CD14-positive monocyte (primary cell): ENCODE measurements around the gene EPHA3. TPM values are rescaled to one million over a fixed set of nuclear protein-coding genes. Genes with fewer than 3 reads are reported as not detected.

Experiments used
- DNase-seq, 3 donors: peaks; one replicate each; pipeline ENCODE4 v3.0.0-alpha.2; 2011 to 2022
- H2AFZ ChIP-seq: 2 replicates; pipeline ENCODE4 v1.6.0; 2012; ENCODE audit warnings: mild to moderate bottlenecking, low read depth, low read length, inconsistent platforms; ENCODE audit not compliant: insufficient read depth, poor library complexity, severe bottlenecking
- H3K27ac ChIP-seq, 2 donors: 1 replicate in 1 of 2; 2 replicates in 1 of 2; pipeline ENCODE4 v1.5.1; 2012 to 2013; ENCODE audit warnings: low read length in 2 of 2, control low read depth in 1 of 2, inconsistent platforms in 1 of 2, low read depth in 1 of 2, mild to moderate bottlenecking in 1 of 2
- H3K27me3 ChIP-seq, 2 donors: one replicate each; pipeline versions ENCODE4 v1.6.0 to v1.6.1; 2011 to 2013; ENCODE audit warnings: low read length in 2 of 2; ENCODE audit not compliant: control insufficient read depth in 2 of 2, insufficient read depth in 2 of 2
- H3K36me3 ChIP-seq, 2 donors: replicated peaks in 1 of 2; 1 replicate in 1 of 2; 2 replicates in 1 of 2; pipeline versions ENCODE4 v1.5.1 to v1.6.1; 2012 to 2013; ENCODE audit warnings: low read length in 2 of 2, control low read depth in 1 of 2, inconsistent platforms in 1 of 2, mild to moderate bottlenecking in 1 of 2; ENCODE audit not compliant: insufficient read depth in 2 of 2, control insufficient read depth in 1 of 2
- H3K4me1 ChIP-seq, 2 donors: 1 replicate in 1 of 2; 2 replicates in 1 of 2; pipeline versions ENCODE4 v1.5.1 to v1.6.1; 2012 to 2013; ENCODE audit warnings: low read length in 2 of 2, control low read depth in 1 of 2, inconsistent platforms in 1 of 2, mild to moderate bottlenecking in 1 of 2, moderate library complexity in 1 of 2; ENCODE audit not compliant: insufficient read depth in 2 of 2, control insufficient read depth in 1 of 2
- H3K4me2 ChIP-seq: replicated peaks from 2 replicates; pipeline ENCODE3; 2012; ENCODE audit warnings: low read length, moderate library complexity, mild to moderate bottlenecking; ENCODE audit not compliant: poor library complexity, severe bottlenecking; ENCODE audit errors: extremely low read depth
- H3K4me3 ChIP-seq, 3 experiments: fragments of 200-600 bp in 1 of 3; sonication (generic) in 1 of 3; replicated peaks in 1 of 3; 1 replicate in 2 of 3; 2 replicates in 1 of 3; pipeline ENCODE4 v1.5.1; 2011 to 2013; ENCODE audit warnings: low read length in 3 of 3, mild to moderate bottlenecking in 3 of 3, control low read depth in 2 of 3, low read depth in 2 of 3, inconsistent platforms in 1 of 3, moderate library complexity in 1 of 3
- H3K79me2 ChIP-seq: 2 replicates; pipeline ENCODE4 v1.6.0; 2012; ENCODE audit warnings: mild to moderate bottlenecking, control low read depth, inconsistent platforms, low read length, moderate library complexity; ENCODE audit not compliant: insufficient read depth
- H3K9ac ChIP-seq: 2 replicates; pipeline ENCODE4 v1.6.0; 2017; ENCODE audit warnings: low read length, mild to moderate bottlenecking; ENCODE audit not compliant: insufficient read depth, poor library complexity, severe bottlenecking
- H3K9me3 ChIP-seq, 2 donors: replicated peaks in 1 of 2; 1 replicate in 1 of 2; 2 replicates in 1 of 2; pipeline versions ENCODE4 v1.5.1 to v1.6.1; 2012 to 2013; ENCODE audit warnings: low read length in 2 of 2, control low read depth in 1 of 2; ENCODE audit not compliant: control insufficient read depth in 1 of 2, insufficient read depth in 1 of 2
- H4K20me1 ChIP-seq: 2 replicates; pipeline ENCODE4 v1.6.0; 2012; ENCODE audit warnings: mild to moderate bottlenecking, low read length, control low read depth, moderate library complexity; ENCODE audit not compliant: insufficient read depth
- H3K27ac Mint-ChIP-seq, 7 donors: one replicate each; pipeline ENCODE4 v1.8.0; 2020; ENCODE audit warnings: mild to moderate bottlenecking in 7 of 7, mixed read lengths in 7 of 7, moderate library complexity in 6 of 7, inconsistent platforms in 2 of 7
- H3K27me3 Mint-ChIP-seq, 3 donors: one replicate each; pipeline ENCODE4 v1.8.0; 2021 to 2022; ENCODE audit warnings: low read depth in 3 of 3, mild to moderate bottlenecking in 3 of 3, mixed read lengths in 3 of 3, moderate library complexity in 3 of 3, inconsistent platforms in 1 of 3
- H3K36me3 Mint-ChIP-seq, 2 donors: one replicate each; pipeline ENCODE4 v1.8.0; 2020; ENCODE audit warnings: mixed read lengths in 2 of 2, inconsistent platforms in 1 of 2, mild to moderate bottlenecking in 1 of 2
- H3K4me1 Mint-ChIP-seq: one replicate; pipeline ENCODE4 v1.8.0; 2020; ENCODE audit warnings: mild to moderate bottlenecking, mixed read lengths
- H3K4me3 Mint-ChIP-seq, 2 donors: one replicate each; pipeline ENCODE4 v1.8.0; 2020; ENCODE audit warnings: mild to moderate bottlenecking in 2 of 2, mixed read lengths in 2 of 2, moderate library complexity in 1 of 2
- H3K9me3 Mint-ChIP-seq, 7 donors: one replicate each; pipeline ENCODE4 v1.8.0; 2020 to 2022; ENCODE audit warnings: mixed read lengths in 7 of 7, mild to moderate bottlenecking in 6 of 7, moderate library complexity in 6 of 7, inconsistent platforms in 2 of 7
- WGBS: methylation state at CpG from one replicate; pipeline ENCODE4 v1.1.5; 2013; ENCODE audit warnings: missing lambda C conversion rate; ENCODE audit not compliant: insufficient coverage; 5-methylcytosine and 5-hydroxymethylcytosine counted together
- intact Hi-C, 2 donors: fragments of 100-400 bp; cut with micrococcal nuclease; formaldehyde crosslinking; loops; one replicate each; pipeline versions ENCODE4 v1.15.0 to v1.15.1; 2023
- polyA plus RNA-seq, 3 donors: library from polyadenylated mRNA; depleted of rRNA in 1 of 3; unstranded in 2 of 3; stranded (reverse) in 1 of 3; fragments of 300-500 nt in 2 of 3; fragments of >200 nt in 1 of 3; fragmentation: Illumina TruSeq in 2 of 3; gene quantifications; 1 replicate in 2 of 3; 2 replicates in 1 of 3; pipeline ENCODE4 v1.2.3, GENCODE V29; 2012 to 2021
- TF ChIP-seq, protein P1 (sequence below): fragments of 200-600 bp; IDR thresholded peaks from one replicate; pipeline ENCODE4 v1.8.0; 2022; ENCODE audit warnings: antibody characterized with exemption, mild to moderate bottlenecking

The EPHA3 gene
- polyA plus RNA-seq, 3 donors, result not detected

DNA sequence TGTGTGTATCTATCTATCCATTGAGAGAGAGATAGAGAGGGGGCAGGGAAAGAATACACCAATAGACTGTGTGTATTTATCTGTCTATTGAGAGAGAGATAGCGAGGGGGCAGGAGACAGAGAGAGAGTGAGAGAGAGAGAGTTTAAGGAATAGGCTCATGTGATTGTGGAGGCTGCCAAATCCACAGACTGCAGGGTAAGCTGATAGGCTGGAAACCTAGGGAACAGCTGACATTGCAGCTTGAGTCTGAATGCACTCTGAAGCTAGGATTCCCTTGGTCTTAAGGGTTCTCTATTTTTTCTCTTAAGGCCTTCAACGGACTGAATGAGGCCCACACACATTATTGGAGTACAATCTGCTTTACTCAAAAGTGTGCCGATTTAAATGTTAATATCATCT lies 255.8 kb downstream of the EPHA3 start:
- H4K20me1 ChIP-seq, result no peaks in the 10 kb centered on the region
- H2AFZ ChIP-seq, result no peak overlapping the region
- no peak for DNase-seq
- TF ChIP-seq, protein P1, sequence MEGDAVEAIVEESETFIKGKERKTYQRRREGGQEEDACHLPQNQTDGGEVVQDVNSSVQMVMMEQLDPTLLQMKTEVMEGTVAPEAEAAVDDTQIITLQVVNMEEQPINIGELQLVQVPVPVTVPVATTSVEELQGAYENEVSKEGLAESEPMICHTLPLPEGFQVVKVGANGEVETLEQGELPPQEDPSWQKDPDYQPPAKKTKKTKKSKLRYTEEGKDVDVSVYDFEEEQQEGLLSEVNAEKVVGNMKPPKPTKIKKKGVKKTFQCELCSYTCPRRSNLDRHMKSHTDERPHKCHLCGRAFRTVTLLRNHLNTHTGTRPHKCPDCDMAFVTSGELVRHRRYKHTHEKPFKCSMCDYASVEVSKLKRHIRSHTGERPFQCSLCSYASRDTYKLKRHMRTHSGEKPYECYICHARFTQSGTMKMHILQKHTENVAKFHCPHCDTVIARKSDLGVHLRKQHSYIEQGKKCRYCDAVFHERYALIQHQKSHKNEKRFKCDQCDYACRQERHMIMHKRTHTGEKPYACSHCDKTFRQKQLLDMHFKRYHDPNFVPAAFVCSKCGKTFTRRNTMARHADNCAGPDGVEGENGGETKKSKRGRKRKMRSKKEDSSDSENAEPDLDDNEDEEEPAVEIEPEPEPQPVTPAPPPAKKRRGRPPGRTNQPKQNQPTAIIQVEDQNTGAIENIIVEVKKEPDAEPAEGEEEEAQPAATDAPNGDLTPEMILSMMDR, result no peak
- no peaks in the 10 kb centered on the region for H3K4me1 Mint-ChIP-seq
- H3K27me3 ChIP-seq, result no peaks in the 10 kb centered on the region
- no peaks in the 10 kb centered on the region for H3K9me3 ChIP-seq
- peaks cover 0 to 3% (median 2%) of the 10 kb centered on the region in 7 donors for H3K9me3 Mint-ChIP-seq
- no peak overlapping the region for H3K27ac ChIP-seq
- no peaks in the 10 kb centered on the region for H3K27me3 Mint-ChIP-seq
- no peaks in the 10 kb centered on the region for H3K36me3 ChIP-seq
- no peak overlapping the region for H3K4me2 ChIP-seq
- H3K36me3 Mint-ChIP-seq, result no peaks in the 10 kb centered on the region
- H3K27ac Mint-ChIP-seq, result no peak overlapping the region
- H3K4me1 ChIP-seq, result no peaks in the 10 kb centered on the region
- intact Hi-C loops, result no loop called here
- WGBS, result 100% methylated on average over 1 of the region's 3 CpGs
- H3K4me3 Mint-ChIP-seq, result no peak overlapping the region
- H3K4me3 ChIP-seq, result no peak overlapping the region
- no peak overlapping the region for H3K9ac ChIP-seq
- H3K79me2 ChIP-seq, result no peaks in the 10 kb centered on the region

DNA sequence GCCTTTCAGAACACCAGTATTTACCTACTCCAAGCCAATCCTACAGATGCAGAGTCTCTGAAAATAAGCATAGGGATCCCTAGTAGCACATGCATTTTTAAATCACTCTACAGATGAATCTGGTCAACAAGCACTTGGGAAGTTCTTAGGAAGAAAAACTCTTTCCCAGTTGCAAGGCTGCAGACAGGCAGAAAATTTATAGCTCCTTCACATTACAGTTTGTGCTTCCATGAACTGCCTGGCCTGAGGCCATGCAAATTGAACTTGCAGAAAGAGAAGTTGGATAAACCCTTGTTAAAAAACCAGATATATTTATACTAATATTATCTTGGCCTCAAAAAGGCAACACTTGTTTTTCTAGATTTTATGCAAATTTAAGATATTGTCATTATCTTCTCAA lies 256.9 kb downstream of the EPHA3 start:
- Mint-ChIP-seq H3K4me1 (no peaks in the 10 kb centered on the region), H3K9me3 (peaks cover 0 to 7% (median 2%) of the 10 kb centered on the region in 7 donors), H3K4me3 (no peak overlapping the region), H3K27ac (no peak overlapping the region), H3K36me3 (no peaks in the 10 kb centered on the region), H3K27me3 (no peaks in the 10 kb centered on the region)
- H4K20me1 ChIP-seq, result no peaks in the 10 kb centered on the region
- H3K27ac ChIP-seq, result no peak overlapping the region
- no peak overlapping the region for H3K4me3 ChIP-seq
- no peak for DNase-seq
- H3K4me2 ChIP-seq, result no peak overlapping the region
- H3K79me2 ChIP-seq, result no peaks in the 10 kb centered on the region
- H3K9me3 ChIP-seq, result no peaks in the 10 kb centered on the region
- TF ChIP-seq, protein P1, result no peak
- H2AFZ ChIP-seq, result no peak overlapping the region
- intact Hi-C loops, result no loop called here
- no peaks in the 10 kb centered on the region for H3K4me1 ChIP-seq
- H3K27me3 ChIP-seq, result no peaks in the 10 kb centered on the region
- H3K36me3 ChIP-seq, result no peaks in the 10 kb centered on the region
- H3K9ac ChIP-seq, result no peak overlapping the region
